VCaP (cell line): ENCODE data around the gene CPSF3.

ENCODE experiments used
- H3K27ac ChIP-seq: fragments of 450-650 bp; 2 replicates; pipeline ENCODE4 v1.5.1; 2017
- TF ChIP-seq, protein P1 (sequence below): fragments of 450-650 bp; conservative IDR thresholded peaks from 2 replicates; pipeline ENCODE4 v1.5.1; 2017; ENCODE audit warnings: mild to moderate bottlenecking, moderate library complexity

The CPSF3 gene

DNA sequence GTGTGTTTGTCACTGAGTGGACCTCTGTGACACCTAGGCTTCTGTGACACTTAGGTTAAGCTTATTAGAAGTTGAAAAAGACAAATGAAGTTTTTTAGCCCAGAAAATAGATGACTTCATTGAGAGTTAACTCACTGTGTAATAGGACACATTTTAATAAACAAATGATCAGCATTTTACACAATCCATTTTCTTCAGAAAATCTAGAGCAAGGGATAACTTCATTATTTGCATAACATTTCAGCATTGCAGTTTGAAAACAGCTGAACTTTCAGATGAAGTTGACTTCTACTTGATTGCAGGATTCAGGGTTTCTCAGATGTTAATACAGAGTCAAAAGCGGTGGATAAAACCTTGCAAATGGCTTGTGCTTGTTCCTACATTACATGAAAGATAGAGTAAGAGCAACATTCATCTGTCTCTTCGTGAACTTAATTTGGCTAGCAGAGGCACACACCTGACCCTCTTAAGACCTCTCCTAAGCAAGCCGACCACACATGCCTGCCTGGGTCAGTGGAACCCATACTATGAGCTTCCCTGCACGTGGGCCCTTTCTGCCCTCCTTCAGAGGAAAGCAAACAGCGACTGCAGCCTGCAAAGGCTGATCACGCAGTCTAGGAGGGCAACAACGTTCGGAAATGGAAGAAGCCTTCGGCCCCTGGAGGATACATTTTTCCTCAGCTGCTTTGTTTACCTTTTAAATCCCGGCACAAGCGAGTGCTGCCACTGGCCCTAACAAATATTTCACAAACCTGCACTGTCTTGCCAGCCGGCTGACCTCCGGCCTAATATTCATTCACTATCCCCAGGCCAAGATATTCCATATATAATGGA lies 16.7 kb upstream of the CPSF3 start:
- H3K27ac ChIP-seq, result peak overlapping the region; percentile 69
- TF ChIP-seq, protein P1, sequence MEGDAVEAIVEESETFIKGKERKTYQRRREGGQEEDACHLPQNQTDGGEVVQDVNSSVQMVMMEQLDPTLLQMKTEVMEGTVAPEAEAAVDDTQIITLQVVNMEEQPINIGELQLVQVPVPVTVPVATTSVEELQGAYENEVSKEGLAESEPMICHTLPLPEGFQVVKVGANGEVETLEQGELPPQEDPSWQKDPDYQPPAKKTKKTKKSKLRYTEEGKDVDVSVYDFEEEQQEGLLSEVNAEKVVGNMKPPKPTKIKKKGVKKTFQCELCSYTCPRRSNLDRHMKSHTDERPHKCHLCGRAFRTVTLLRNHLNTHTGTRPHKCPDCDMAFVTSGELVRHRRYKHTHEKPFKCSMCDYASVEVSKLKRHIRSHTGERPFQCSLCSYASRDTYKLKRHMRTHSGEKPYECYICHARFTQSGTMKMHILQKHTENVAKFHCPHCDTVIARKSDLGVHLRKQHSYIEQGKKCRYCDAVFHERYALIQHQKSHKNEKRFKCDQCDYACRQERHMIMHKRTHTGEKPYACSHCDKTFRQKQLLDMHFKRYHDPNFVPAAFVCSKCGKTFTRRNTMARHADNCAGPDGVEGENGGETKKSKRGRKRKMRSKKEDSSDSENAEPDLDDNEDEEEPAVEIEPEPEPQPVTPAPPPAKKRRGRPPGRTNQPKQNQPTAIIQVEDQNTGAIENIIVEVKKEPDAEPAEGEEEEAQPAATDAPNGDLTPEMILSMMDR, result no peak

- TF ChIP-seq, protein P1, result no peak
- H3K27ac ChIP-seq, result peak overlapping the region; percentile 69
Measured at GRCh38 chr2:9407363-9407811, 16.1 kb upstream of the CPSF3 start.

DNA sequence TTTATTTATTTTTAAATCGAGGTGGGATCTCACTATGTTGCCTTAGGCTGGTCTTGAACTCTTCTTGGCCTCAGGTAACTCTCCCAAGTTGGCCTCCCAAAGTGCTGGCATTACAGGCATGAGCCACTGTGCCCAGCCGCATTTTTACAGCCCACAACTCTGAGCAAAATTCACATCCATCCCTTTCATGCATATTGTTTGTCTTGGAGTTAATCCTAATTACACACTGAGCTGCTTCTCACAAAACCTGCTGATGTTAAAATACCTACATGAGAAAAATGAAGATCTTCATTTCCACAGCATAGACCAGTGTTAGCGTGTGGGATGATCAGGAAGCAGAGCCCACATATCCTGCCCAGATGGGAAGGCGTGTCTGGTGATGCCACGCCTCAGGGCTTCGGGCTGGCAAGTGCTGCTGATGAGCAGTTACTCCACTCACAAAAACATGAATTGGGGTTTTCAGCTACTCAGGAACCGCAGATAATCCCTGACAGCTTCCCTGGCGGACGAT lies 14.8 kb upstream of the CPSF3 start:
- H3K27ac ChIP-seq, result peak overlapping the region; percentile 69
- TF ChIP-seq, protein P1, result no peak

DNA sequence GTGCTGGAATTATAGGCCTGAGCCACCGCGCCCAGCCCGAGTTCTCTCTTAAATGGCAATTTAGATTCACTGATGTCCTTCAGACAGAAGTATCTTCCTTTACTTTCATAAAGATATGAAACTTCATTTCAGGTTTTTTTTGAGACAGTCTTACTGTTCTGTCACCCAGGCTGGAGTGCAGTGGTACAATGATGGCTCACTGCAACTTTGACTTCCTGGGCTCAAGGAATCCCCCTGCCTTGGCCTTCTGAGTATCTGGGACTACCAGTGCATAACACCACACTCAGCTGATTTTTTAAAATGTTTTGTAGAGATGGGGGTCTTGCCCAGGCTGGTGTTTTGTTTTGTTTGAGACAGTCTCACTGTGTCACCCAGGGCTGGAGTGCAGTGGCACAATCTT lies 13.3 kb upstream of the CPSF3 start:
- peak overlapping the region; percentile 69; the same call in 1 of the 2 replicates for H3K27ac ChIP-seq

GRCh38 chr2:9412781-9413180 lies 10.7 kb upstream of the CPSF3 start:
- H3K27ac ChIP-seq, result no peak overlapping the region
- TF ChIP-seq, protein P1, result no peak

More for the DNA sequence above, 13.3 kb upstream of the CPSF3 start:
- TF ChIP-seq, protein P1, result no peak

- no peak overlapping the region for H3K27ac ChIP-seq
- TF ChIP-seq, protein P1, result no peak
Measured at GRCh38 chr2:9415516-9416169, 7.8 kb upstream of the CPSF3 start.

DNA sequence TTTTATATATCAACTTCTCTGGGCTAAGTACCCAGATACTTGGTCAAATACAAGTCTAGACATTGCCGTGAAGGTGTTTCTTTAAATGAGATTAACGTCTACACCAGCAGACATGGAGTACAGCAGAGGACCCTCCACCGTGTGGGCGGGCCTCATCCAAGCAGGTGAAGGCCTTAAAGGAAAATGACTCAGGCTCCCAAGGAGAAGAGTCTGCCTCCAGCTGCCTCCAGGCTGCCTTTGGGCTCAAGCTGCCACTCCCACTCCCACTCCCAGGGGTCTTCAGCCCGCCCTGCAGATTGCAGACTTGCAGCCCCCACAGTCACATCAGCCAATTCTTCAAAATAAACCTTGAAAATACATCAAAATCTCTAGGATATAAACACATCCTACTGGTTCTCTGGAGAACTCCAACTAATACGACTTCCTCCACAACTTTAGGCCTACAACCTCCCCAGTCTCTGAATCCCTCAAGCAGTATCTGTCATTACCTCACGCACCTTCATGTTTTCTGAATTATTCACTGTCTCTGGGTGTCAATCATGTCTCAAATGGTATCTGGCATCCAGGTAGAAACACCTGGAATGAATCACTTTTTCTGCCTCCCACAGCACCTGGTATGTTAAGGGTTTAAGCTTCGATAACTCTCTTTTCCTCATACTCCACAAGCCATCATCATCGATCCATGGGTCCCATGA lies 7.0 kb upstream of the CPSF3 start:
- H3K27ac ChIP-seq, result no peak overlapping the region

More for the DNA sequence above, 7.0 kb upstream of the CPSF3 start:
- TF ChIP-seq, protein P1, result no peak
